Measurements from ENCODE around the gene ITGB1.

The ITGB1 gene

DNA sequence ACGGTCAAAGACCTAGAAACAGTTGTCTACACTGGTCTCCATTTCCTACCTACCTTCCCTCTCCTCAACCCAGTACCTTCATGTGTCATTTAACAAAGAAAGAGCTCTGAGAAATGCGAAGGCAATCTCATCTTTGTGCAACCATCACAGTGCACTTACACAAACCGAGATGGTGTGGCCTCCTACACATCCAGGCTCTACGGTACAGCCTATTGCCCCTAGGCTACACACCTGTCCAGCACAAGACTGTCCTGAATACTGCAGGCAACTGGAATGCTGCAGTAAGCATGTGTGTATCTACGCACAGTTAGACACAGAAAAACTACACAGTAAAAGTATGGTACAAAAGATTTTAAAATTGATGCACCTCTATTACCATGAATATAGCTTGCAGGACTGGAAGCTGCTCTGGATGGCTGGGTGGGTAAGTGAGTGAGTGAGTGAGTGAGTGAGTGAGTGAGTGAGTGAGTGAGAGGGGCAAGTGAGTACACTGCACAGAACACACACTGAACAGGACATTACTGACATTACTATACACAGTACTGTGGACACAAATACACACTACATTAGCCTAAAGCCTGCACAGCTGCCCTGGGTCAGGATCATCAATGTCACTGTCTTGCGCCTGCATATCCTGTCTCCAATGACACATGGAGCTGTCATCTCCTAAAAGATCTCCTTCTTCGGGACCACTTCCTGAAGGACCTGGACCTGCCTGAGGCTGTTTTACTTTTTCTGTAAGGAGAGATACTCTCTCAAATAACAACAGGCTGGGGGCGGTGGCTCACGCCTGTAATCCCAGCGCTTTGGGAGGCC is 18.5 kb downstream of the ITGB1 start:
- DNase-seq (ENCODE audit: low read depth, low spot score) = no peak
- TF ChIP-seq, protein P1, sequence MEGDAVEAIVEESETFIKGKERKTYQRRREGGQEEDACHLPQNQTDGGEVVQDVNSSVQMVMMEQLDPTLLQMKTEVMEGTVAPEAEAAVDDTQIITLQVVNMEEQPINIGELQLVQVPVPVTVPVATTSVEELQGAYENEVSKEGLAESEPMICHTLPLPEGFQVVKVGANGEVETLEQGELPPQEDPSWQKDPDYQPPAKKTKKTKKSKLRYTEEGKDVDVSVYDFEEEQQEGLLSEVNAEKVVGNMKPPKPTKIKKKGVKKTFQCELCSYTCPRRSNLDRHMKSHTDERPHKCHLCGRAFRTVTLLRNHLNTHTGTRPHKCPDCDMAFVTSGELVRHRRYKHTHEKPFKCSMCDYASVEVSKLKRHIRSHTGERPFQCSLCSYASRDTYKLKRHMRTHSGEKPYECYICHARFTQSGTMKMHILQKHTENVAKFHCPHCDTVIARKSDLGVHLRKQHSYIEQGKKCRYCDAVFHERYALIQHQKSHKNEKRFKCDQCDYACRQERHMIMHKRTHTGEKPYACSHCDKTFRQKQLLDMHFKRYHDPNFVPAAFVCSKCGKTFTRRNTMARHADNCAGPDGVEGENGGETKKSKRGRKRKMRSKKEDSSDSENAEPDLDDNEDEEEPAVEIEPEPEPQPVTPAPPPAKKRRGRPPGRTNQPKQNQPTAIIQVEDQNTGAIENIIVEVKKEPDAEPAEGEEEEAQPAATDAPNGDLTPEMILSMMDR (IDR thresholded peaks at IDR 0.05; ENCODE audit: insufficient read depth, low read length, missing control alignments) = no peak
- ChIA-PET POLR2A (interaction anchor here (1.6 to 2.3 kb wide), 2 partner anchors 42 to 44 kb away, joined by 5 to 8 read pairs; no protein-coding TSS in a partner anchor), CTCF (interaction anchor here (1.6 to 2.7 kb wide), 3 partner anchors 8 to 70 kb away, joined by 4 to 9 read pairs (median 5); no protein-coding TSS in a partner anchor)
- H3K4me3 ChIP-seq (ENCODE audit: low read depth, low read length) = no peak overlapping the region

DNA sequence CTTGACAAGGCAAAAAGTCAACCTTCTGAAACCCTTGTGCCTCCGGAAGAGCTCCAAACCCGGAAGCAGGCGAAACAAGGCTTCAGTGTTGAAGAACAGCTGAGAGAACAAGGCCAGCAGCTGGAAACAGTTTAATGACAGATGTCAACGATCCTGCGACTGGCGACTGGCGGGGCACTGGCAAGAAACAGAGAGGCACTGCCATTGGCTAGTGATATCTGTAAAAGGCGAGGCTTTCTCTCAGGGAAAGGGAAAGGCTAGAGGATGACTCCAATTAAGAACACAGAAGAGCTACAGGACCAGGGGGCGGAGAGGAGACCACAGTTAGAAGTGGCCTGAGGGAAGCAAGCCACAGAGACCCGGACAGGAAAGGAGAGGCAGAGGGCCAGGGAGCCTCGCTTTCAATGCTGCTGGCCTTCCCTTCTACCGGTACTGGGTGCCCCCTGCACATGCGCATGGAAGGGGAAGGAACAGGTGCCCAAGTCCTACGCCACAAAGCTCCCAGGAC is 19.4 kb downstream of the ITGB1 start:
- POLR2A ChIA-PET = interaction anchor here (1.6 to 2.3 kb wide), 2 partner anchors 42 to 45 kb away, joined by 5 to 8 read pairs; no protein-coding TSS in a partner anchor
- no peak for DNase-seq (ENCODE audit: low read depth, low spot score)
- H3K4me3 ChIP-seq (ENCODE audit: low read depth, low read length) = no peak overlapping the region; the same call in 1 of the 2 replicates
- TF ChIP-seq, protein P1 (IDR thresholded peaks at IDR 0.05; ENCODE audit: insufficient read depth, low read length, missing control alignments) = no peak
- CTCF ChIA-PET = interaction anchor here (1.2 to 2.7 kb wide), 4 partner anchors 10 to 71 kb away, joined by 3 to 9 read pairs (median 4); no protein-coding TSS in a partner anchor

DNA sequence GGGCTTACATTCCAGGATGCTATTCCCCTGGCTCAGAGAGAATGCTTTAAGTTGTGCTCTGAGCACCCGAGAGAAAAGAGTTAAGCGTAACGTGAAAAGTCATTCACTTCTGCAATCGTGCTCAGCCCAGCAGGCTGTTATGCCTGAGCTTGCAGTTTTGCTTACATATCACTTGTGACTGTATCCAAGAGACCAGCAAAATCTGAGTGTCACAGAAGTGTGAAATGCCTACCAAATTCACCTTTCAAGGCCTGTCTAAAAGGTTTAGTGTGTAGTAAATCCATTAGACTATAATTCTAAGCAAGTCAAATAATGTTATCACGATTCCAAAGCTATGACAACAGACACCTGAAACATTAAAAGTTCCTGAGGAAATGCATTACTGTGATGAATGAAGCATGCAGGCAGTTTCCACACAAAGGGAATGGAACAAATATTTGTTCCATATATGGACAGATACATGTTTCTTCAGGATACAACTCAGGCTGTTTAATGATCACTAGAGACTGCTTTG is 20.1 kb downstream of the ITGB1 start:
- TF ChIP-seq, protein P1 (IDR thresholded peaks at IDR 0.05; ENCODE audit: insufficient read depth, low read length, missing control alignments) = no peak
- no peak for DNase-seq (ENCODE audit: low read depth, low spot score)
- ChIA-PET CTCF (interaction anchor here (1.2 to 1.8 kb wide), 3 partner anchors 9 to 69 kb away, joined by 3 to 4 read pairs (median 3); no protein-coding TSS in a partner anchor), POLR2A (interaction anchor here (1.0 to 2.3 kb wide), 3 partner anchors 11 to 45 kb away, joined by 3 to 8 read pairs (median 5); no protein-coding TSS in a partner anchor)
- no peak overlapping the region for H3K4me3 ChIP-seq (ENCODE audit: low read depth, low read length)

DNA sequence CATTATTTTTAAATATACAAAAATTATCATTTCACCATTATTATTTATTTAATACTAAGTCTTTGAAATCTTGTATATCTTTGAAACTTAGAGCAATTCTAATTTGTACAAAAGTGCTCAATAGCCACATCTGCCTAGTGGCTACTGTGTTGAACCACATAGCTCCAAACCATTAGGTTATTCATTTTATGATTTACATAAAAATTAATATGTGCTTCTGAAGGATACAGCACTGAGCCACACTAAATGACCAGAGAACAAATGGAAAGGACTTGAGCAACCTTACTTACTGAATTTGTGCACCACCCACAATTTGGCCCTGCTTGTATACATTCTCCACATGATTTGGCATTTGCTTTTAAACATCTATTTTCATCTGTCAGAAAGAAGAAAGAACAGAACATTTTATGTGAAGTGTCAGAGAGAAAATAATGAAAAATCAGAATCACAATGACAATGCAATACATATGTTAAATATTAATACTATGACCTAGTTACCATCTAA is 25.8 kb downstream of the ITGB1 start:
- ChIA-PET POLR2A (no interaction called here), CTCF (interaction anchor here (1.0 kb wide), 1 partner anchor 77 kb away, joined by 3 read pairs; no protein-coding TSS in a partner anchor)
- no peak for DNase-seq (ENCODE audit: low read depth, low spot score)
- TF ChIP-seq, protein P1 (IDR thresholded peaks at IDR 0.05; ENCODE audit: insufficient read depth, low read length, missing control alignments) = no peak
- H3K4me3 ChIP-seq (ENCODE audit: low read depth, low read length) = no peak overlapping the region

DNA sequence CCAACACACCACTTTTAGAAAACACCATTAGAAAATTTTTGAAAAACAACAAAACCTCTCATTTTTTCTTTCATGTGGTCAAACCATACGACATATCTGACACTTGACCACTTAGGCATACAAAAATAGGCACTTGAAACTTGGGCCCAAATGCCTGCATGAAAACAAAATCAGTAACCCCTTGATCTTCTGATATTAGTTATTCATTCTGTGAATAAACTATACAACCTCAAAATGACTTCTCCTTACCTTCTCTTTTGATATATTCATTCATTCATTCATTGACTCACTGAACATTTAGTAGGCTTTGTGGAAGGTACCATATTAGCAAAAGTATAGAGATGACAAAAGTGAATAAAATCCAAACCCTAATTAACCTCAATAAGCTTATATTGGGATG is 26.4 kb downstream of the ITGB1 start:
- no peak for DNase-seq (ENCODE audit: low read depth, low spot score)
- POLR2A ChIA-PET = no interaction called here
- CTCF ChIA-PET = interaction anchor here (1.0 to 1.5 kb wide), 2 partner anchors 8 to 77 kb away, joined by 3 to 5 read pairs; no protein-coding TSS in a partner anchor

More for the DNA sequence above, 26.4 kb downstream of the ITGB1 start:
- H3K4me3 ChIP-seq (ENCODE audit: low read depth, low read length) = no peak overlapping the region
- TF ChIP-seq, protein P1 (IDR thresholded peaks at IDR 0.05; ENCODE audit: insufficient read depth, low read length, missing control alignments) = no peak

All from AG04449 (cell line).